CD4-positive, alpha-beta T cell treated with Interleukin-17A for 1 hour (primary cell): Measurements from ENCODE around the gene DNAJC13.
A peak's percentile ranks its signal among the peaks of the same experiment; 100 is the strongest.

Experiments used
- DNase-seq: peaks from one replicate; pipeline ENCODE4 v3.0.0-alpha.2; 2020

The DNAJC13 gene

GRCh38 chr3:132407025-132407424 lies 10.3 kb upstream of the DNAJC13 start:
- no peak for DNase-seq

GRCh38 chr3:132414841-132415240 lies 2.5 kb upstream of the DNAJC13 start:
- no peak for DNase-seq

GRCh38 chr3:132416161-132416560 lies 1.1 kb upstream of the DNAJC13 start:
- DNase-seq: no peak

GRCh38 chr3:132417695-132418411 lies 551 bp downstream of the DNAJC13 start:
- peak; percentile 47 for DNase-seq

GRCh38 chr3:132418916-132419315 lies 1.6 kb downstream of the DNAJC13 start:
- DNase-seq: no peak

GRCh38 chr3:132421832-132422231 lies 4.5 kb downstream of the DNAJC13 start:
- no peak for DNase-seq

- DNase-seq: no peak
These were observed 5.2 kb downstream of the DNAJC13 start for GRCh38 chr3:132422531-132422930.

GRCh38 chr3:132432639-132433038 lies 15.3 kb downstream of the DNAJC13 start:
- no peak for DNase-seq

GRCh38 chr3:132433121-132433520 lies 15.8 kb downstream of the DNAJC13 start:
- no peak for DNase-seq

GRCh38 chr3:132435224-132435910 lies 18.1 kb downstream of the DNAJC13 start:
- no peak for DNase-seq

- no peak for DNase-seq
These were observed 18.7 kb downstream of the DNAJC13 start for GRCh38 chr3:132435911-132436425.

- DNase-seq: no peak
These were observed 26.1 kb downstream of the DNAJC13 start for GRCh38 chr3:132443421-132443820.

GRCh38 chr3:132444383-132444782 lies 27.1 kb downstream of the DNAJC13 start:
- DNase-seq: no peak

- DNase-seq: no peak
These were observed 28.5 kb downstream of the DNAJC13 start for GRCh38 chr3:132445817-132446216.

GRCh38 chr3:132448216-132448961 lies 31.1 kb downstream of the DNAJC13 start:
- DNase-seq: no peak

- no peak for DNase-seq
These were observed 38.8 kb downstream of the DNAJC13 start for GRCh38 chr3:132456136-132456535.

GRCh38 chr3:132456571-132456970 lies 39.3 kb downstream of the DNAJC13 start:
- no peak for DNase-seq

GRCh38 chr3:132457286-132457685 lies 40.0 kb downstream of the DNAJC13 start:
- DNase-seq: no peak

GRCh38 chr3:132459551-132459950 lies 42.2 kb downstream of the DNAJC13 start:
- no peak for DNase-seq

GRCh38 chr3:132461544-132461943 lies 44.2 kb downstream of the DNAJC13 start:
- DNase-seq: no peak

GRCh38 chr3:132464066-132464465 lies 46.8 kb downstream of the DNAJC13 start:
- no peak for DNase-seq

- DNase-seq: no peak
These were observed 52.0 kb downstream of the DNAJC13 start for GRCh38 chr3:132469326-132469725.

- DNase-seq: no peak
These were observed 68.8 kb downstream of the DNAJC13 start for GRCh38 chr3:132486099-132486498.

GRCh38 chr3:132488151-132488550 lies 70.8 kb downstream of the DNAJC13 start:
- no peak for DNase-seq
